NCI-H2196 (cell line): ENCODE measurements around the gene MAP7D2.

Experiments used
- DNase-seq: peaks from one replicate; lab custom pipeline; 2025; ENCODE audit not compliant: unreplicated experiment; lab: John Stamatoyannopoulos, UW

Gene MAP7D2

DNA sequence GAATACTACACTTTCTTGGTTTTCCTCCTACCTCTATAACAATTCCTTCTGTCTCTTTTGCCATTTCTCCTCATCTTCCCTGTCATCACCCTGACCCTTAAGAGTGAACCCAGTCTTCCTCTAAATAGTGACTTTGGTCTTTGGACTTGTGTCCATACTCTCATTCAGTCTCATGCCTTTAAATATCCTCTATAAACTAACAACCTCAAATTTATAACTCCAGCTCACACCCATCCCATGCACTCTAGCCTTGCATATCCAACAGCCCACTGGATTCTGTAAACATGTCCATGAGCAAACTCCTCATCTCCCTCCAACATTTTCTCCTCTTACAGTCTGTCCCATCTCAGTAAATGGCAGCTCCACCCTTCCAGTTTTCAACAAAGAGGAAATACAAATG lies 140.9 kb downstream of the MAP7D2 start:
- DNase-seq = no peak

DNA sequence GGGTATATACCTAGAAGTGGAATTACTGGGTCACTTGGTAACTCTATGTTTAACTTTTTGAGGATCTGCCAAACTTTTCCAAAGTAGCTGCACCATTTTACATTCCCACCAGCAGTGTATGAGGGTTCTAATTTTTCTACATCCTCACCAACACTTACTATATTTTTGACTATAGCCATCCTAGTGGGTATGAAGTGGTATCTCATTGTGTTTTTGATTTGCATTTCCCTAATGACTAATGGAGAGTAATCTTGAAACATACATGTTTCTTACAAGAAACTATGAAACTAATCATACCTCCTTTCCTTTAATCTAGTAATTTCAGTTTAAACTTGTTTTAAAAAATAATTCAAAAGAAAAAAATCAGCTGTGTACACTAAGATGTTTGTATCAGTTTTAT lies 143.7 kb downstream of the MAP7D2 start:
- DNase-seq = no peak

GRCh38 chrX:19968276-19968675 lies 148.4 kb downstream of the MAP7D2 start:
- no peak for DNase-seq

- DNase-seq = no peak
These were observed 150.7 kb downstream of the MAP7D2 start for GRCh38 chrX:19966056-19966455.

DNA sequence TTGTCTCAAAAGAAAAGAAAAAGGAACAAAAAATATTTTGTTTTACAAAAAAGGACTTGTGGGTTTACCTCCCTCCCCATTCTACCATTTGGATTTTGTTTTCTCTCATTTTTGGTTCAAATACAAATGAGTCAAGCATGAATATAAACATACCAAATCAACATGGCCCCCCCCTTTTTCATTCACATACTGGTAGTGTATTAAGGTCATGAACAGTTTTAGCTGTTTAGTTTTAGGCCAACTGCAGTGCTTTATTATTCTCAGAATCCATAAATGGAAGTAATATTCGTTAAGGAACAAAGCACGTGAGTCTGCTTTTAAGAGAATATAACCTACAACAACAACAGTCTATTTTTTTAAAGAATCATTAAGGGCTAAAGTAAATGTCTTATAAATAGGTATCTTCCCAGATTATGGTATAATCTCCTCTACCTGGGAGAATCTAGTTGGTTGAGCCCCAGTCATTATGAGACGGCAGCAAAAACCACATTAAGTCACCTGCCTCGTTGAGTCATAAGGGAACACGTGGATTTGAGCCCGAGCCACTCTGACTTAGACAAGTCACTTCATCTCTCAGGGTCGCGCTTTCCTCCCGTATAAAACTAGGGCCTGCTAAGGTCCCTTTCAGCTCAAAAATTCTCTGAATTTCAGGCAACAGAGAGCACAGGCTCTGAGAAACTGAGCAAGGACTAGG lies 152.5 kb downstream of the MAP7D2 start:
- DNase-seq = no peak

- DNase-seq = no peak
These were observed 155.8 kb downstream of the MAP7D2 start for GRCh38 chrX:19960913-19961312.

DNA sequence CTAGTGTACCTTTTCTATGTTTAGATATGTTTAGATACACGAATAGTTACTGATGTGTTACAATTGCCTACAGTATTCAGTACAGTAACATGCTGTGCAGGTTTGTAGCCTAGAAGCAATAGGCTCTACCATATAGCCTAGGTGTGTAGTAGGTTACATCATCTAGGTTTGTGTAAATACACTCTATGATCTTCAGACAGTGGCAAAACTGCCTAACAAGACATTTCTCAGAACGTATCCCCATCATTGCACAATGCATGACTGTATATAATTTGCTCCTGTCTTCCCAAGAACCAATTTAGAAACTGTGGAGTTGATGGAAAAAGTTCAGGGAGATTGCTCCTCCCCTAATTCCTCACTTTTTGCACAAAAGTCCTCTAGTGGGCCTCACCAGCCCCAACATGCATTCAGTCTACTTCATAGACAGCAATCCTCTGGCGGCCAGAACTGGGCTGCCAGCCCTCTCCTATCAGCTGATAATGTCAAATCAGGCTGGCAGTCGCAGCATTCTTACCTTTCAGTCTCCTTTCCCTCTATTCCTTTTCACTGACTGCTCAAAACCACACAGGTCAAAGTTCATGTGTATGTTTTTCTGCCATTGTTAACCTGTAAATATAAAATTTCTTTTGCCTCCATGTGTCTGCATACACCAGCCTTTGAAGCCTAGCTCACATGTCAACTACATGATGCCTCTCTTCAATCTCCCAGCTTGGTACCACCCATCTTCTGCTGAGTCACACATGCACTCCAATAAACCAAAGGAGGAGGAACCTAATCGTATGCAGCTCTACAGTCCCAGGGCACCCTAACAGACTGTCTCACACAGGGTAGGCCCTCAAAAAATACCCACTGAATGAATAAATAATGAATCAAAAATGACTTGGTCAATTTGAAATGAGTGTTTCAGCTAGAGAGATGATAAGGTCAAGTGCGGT lies 157.9 kb downstream of the MAP7D2 start:
- DNase-seq = no peak

DNA sequence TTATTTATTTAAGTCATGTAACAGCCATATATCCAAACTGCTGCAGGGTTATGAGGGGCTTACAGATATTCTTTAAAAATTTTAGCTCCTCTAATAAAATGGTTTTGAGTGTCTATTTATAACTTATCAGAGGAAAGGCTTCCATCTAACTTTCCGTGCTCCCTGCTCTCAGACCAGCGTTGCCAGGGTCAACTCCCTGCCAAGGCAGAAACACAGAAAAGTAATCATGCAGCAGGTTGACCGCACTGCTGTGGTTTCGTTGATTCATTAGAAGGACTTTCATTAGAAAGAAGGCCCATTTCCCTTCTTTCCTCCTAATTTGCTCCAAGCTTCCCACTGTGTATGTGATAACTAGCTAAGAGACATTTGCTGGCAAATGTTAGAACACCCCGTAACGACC lies 159.8 kb downstream of the MAP7D2 start:
- no peak for DNase-seq
